Measurements from ENCODE around the gene C12orf42.

The C12orf42 gene

GRCh38 chr12:103530307-103531066 is 34.7 kb upstream of the C12orf42 start:
- H3K27ac ChIP-seq, result no peak overlapping the region
- no peaks in the 10 kb centered on the region for H3K4me1 ChIP-seq

GRCh38 chr12:103529306-103529705 is 33.5 kb upstream of the C12orf42 start:
- no peaks in the 10 kb centered on the region for H3K9me3 ChIP-seq (ENCODE audit: control insufficient read depth, low read length)
- no peak for TF ChIP-seq CTCF (IDR thresholded peaks at IDR 0.05)
- no peaks in the 10 kb centered on the region for H3K79me2 ChIP-seq
- no peaks in the 10 kb centered on the region for H3K36me3 ChIP-seq (ENCODE audit: control insufficient read depth, insufficient read depth, low read length)
- no peak overlapping the region for H3K9ac ChIP-seq
- no peak overlapping the region for H3K27ac ChIP-seq
- no peak overlapping the region for H3K4me3 ChIP-seq (ENCODE audit: low read depth, low read length)
- no peak overlapping the region for H2AFZ ChIP-seq
- no peaks in the 10 kb centered on the region for H3K27me3 ChIP-seq (ENCODE audit: control insufficient read depth, insufficient read depth, low read length)
- H3K4me2 ChIP-seq (ENCODE audit: low read length), result no peak overlapping the region
- no peaks in the 10 kb centered on the region for H3K4me1 ChIP-seq

More at GRCh38 chr12:103530307-103531066, 34.7 kb upstream of the C12orf42 start:
- Histone ChIP-seq H3K79me2 (no peaks in the 10 kb centered on the region), H3K4me2 (ENCODE audit: low read length) (no peak overlapping the region), H3K27me3 (ENCODE audit: control insufficient read depth, insufficient read depth, low read length) (no peaks in the 10 kb centered on the region), H3K9ac (no peak overlapping the region), H3K9me3 (ENCODE audit: control insufficient read depth, low read length) (no peaks in the 10 kb centered on the region), H3K4me3 (ENCODE audit: low read depth, low read length) (no peak overlapping the region), H3K36me3 (ENCODE audit: control insufficient read depth, insufficient read depth, low read length) (no peaks in the 10 kb centered on the region), H2AFZ (no peak overlapping the region)
- no peak for TF ChIP-seq CTCF (IDR thresholded peaks at IDR 0.05)

GRCh38 chr12:103524238-103524875 is 28.6 kb upstream of the C12orf42 start:
- Histone ChIP-seq H3K9ac (no peak overlapping the region), H2AFZ (no peak overlapping the region), H3K4me2 (ENCODE audit: low read length) (no peak overlapping the region), H3K4me1 (no peaks in the 10 kb centered on the region), H3K27me3 (ENCODE audit: control insufficient read depth, insufficient read depth, low read length) (no peaks in the 10 kb centered on the region), H3K9me3 (ENCODE audit: control insufficient read depth, low read length) (no peaks in the 10 kb centered on the region), H3K4me3 (ENCODE audit: low read depth, low read length) (no peak overlapping the region), H3K79me2 (no peaks in the 10 kb centered on the region), H3K36me3 (ENCODE audit: control insufficient read depth, insufficient read depth, low read length) (no peaks in the 10 kb centered on the region), H3K27ac (no peak overlapping the region)
- no peak for TF ChIP-seq CTCF (IDR thresholded peaks at IDR 0.05)

GRCh38 chr12:103523771-103524170 is 28.0 kb upstream of the C12orf42 start:
- Histone ChIP-seq H3K27ac (no peak overlapping the region), H3K9ac (no peak overlapping the region), H3K9me3 (ENCODE audit: control insufficient read depth, low read length) (no peaks in the 10 kb centered on the region), H3K79me2 (no peaks in the 10 kb centered on the region), H3K36me3 (ENCODE audit: control insufficient read depth, insufficient read depth, low read length) (no peaks in the 10 kb centered on the region), H3K27me3 (ENCODE audit: control insufficient read depth, insufficient read depth, low read length) (no peaks in the 10 kb centered on the region), H3K4me1 (no peaks in the 10 kb centered on the region), H3K4me3 (ENCODE audit: low read depth, low read length) (no peak overlapping the region), H2AFZ (no peak overlapping the region), H3K4me2 (ENCODE audit: low read length) (no peak overlapping the region)
- no peak for TF ChIP-seq CTCF (IDR thresholded peaks at IDR 0.05)

All from parathyroid adenoma (tissue), 2 donors.